Measurements from ENCODE around the gene MCF2L. TPM values are rescaled to one million over a fixed set of nuclear protein-coding genes. Genes with fewer than 3 reads are reported as not detected.

Gene MCF2L
- total RNA-seq, 2 donors from 2014 or later = 48.0 to 49.9 TPM

DNA sequence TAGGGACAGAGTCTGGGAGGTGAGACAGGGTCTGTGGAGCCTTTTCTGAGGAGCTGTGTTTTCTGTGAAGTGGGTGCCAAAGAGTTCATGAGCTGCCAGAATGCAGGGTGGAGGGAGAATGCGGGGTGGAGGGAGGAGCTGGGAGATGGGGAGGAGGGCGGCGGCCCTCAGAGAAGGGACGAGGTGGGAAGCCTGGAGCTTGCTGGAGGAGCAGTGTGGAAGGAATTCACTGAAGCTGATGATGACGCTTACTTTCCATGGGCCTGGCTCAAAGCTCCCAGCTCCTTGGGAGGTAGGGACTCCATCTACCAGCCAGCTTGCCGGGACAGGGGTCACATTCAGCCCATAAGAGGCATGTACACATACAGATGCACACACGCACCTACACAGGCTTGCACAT, 62.5 kb downstream of the MCF2L start:
- Histone ChIP-seq H3K9me3 (ENCODE audit: control insufficient read depth, low read length) (no peaks in the 10 kb centered on the region), H3K36me3 (ENCODE audit: control insufficient read depth, insufficient read depth, low read length) (no peaks in the 10 kb centered on the region), H3K27ac (ENCODE audit: low read depth, low read length) (no peak overlapping the region), H3K9ac (ENCODE audit: extremely low read depth, low read length, poor library complexity, severe bottlenecking) (no peak overlapping the region), H3K4me3 (ENCODE audit: low read length) (no peak overlapping the region), H3K4me1 (ENCODE audit: control insufficient read depth, insufficient read depth, low read length) (no peaks in the 10 kb centered on the region), H3K27me3 (ENCODE audit: control insufficient read depth, insufficient read depth, low read length, poor library complexity, severe bottlenecking) (no peaks in the 10 kb centered on the region)
- WGBS, 2 experiments (ENCODE audit: insufficient coverage in 1 of 2, insufficient read length in 1 of 2) = 90 to 94% methylated on average over 6 to 7 of the region's 7 CpGs
- no peak overlapping the region for H3K27ac Mint-ChIP-seq
- H3K9me3 Mint-ChIP-seq = peaks cover 11% of the 10 kb centered on the region
- peaks cover 12% of the 10 kb centered on the region for H3K36me3 Mint-ChIP-seq (ENCODE audit: low read depth)
- no peak overlapping the region for H3K4me3 Mint-ChIP-seq
- H3K4me1 Mint-ChIP-seq = peaks cover 2% of the 10 kb centered on the region
- no peaks in the 10 kb centered on the region for H3K27me3 Mint-ChIP-seq (ENCODE audit: insufficient read depth)
- no peak for TF ChIP-seq CTCF (conservative IDR thresholded peaks at IDR 0.05)
- DNase-seq = no peak

- Mint-ChIP-seq H3K4me3 (no peak overlapping the region), H3K27me3 (ENCODE audit: insufficient read depth) (no peaks in the 10 kb centered on the region), H3K27ac (no peak overlapping the region), H3K36me3 (ENCODE audit: low read depth) (peaks cover 17% of the 10 kb centered on the region), H3K4me1 (peaks cover 2% of the 10 kb centered on the region), H3K9me3 (peaks cover 15% of the 10 kb centered on the region)
- no peak for TF ChIP-seq CTCF (conservative IDR thresholded peaks at IDR 0.05)
- Histone ChIP-seq H3K9me3 (ENCODE audit: control insufficient read depth, low read length) (no peaks in the 10 kb centered on the region), H3K4me3 (ENCODE audit: low read length) (no peak overlapping the region), H3K4me1 (ENCODE audit: control insufficient read depth, insufficient read depth, low read length) (no peaks in the 10 kb centered on the region), H3K27ac (ENCODE audit: low read depth, low read length) (no peak overlapping the region), H3K36me3 (ENCODE audit: control insufficient read depth, insufficient read depth, low read length) (no peaks in the 10 kb centered on the region), H3K27me3 (ENCODE audit: control insufficient read depth, insufficient read depth, low read length, poor library complexity, severe bottlenecking) (no peaks in the 10 kb centered on the region), H3K9ac (ENCODE audit: extremely low read depth, low read length, poor library complexity, severe bottlenecking) (no peak overlapping the region)
- WGBS, 2 experiments (ENCODE audit: insufficient coverage in 1 of 2, insufficient read length in 1 of 2) = 80 to 92% methylated on average over 2 to 10 of the region's 10 CpGs
- DNase-seq = no peak
Observed at GRCh38 chr13:113032291-113032690, 63.3 kb downstream of the MCF2L start.

- no peaks in the 10 kb centered on the region for H3K4me1 ChIP-seq (ENCODE audit: control insufficient read depth, insufficient read depth, low read length)
- no peak overlapping the region for H3K9ac ChIP-seq (ENCODE audit: extremely low read depth, low read length, poor library complexity, severe bottlenecking)
- no peaks in the 10 kb centered on the region for H3K27me3 Mint-ChIP-seq (ENCODE audit: insufficient read depth)
- H3K27ac ChIP-seq (ENCODE audit: low read depth, low read length) = no peak overlapping the region
- H3K9me3 Mint-ChIP-seq = peaks cover 20% of the 10 kb centered on the region
- TF ChIP-seq CTCF (conservative IDR thresholded peaks at IDR 0.05) = no peak
- peaks cover 22% of the 10 kb centered on the region for H3K36me3 Mint-ChIP-seq (ENCODE audit: low read depth)
- WGBS, 2 experiments (ENCODE audit: insufficient coverage in 1 of 2, insufficient read length in 1 of 2) = 96 to 97% methylated on average over 35 to 43 of the region's 43 CpGs
- no peak overlapping the region for H3K4me3 Mint-ChIP-seq
- H3K36me3 ChIP-seq (ENCODE audit: control insufficient read depth, insufficient read depth, low read length) = no peaks in the 10 kb centered on the region
- no peak overlapping the region for H3K4me3 ChIP-seq (ENCODE audit: low read length)
- H3K9me3 ChIP-seq (ENCODE audit: control insufficient read depth, low read length) = peaks cover 7% of the 10 kb centered on the region
- H3K4me1 Mint-ChIP-seq = peaks cover 2% of the 10 kb centered on the region
- no peak overlapping the region for H3K27ac Mint-ChIP-seq
- no peak for DNase-seq
- H3K27me3 ChIP-seq (ENCODE audit: control insufficient read depth, insufficient read depth, low read length, poor library complexity, severe bottlenecking) = no peaks in the 10 kb centered on the region
Observed at GRCh38 chr13:113033054-113033850, 64.2 kb downstream of the MCF2L start.
